Neuronal stem cell (in vitro differentiated cells): ENCODE measurements around the gene CD40.

Experiments used
- DNase-seq: peaks from one replicate; pipeline ENCODE4 v3.0.0-alpha.2; 2013; ENCODE audit warnings: low spot score
- H2AFZ ChIP-seq: one replicate; pipeline ENCODE4 v1.6.1; 2013; ENCODE audit warnings: mild to moderate bottlenecking, low read length, inconsistent platforms
- H2AK5ac ChIP-seq: 2 replicates; pipeline ENCODE4 v1.6.1; 2013; ENCODE audit warnings: low read depth, mild to moderate bottlenecking, inconsistent platforms, low read length, moderate library complexity, mixed read lengths
- H2BK120ac ChIP-seq: 2 replicates; pipeline ENCODE4 v1.6.1; 2013; ENCODE audit warnings: low read depth, mild to moderate bottlenecking, inconsistent platforms, low read length, moderate library complexity, mixed read lengths
- H2BK12ac ChIP-seq: one replicate; pipeline ENCODE4 v1.6.1; 2013; ENCODE audit warnings: low read length, inconsistent platforms
- H2BK15ac ChIP-seq: 2 replicates; pipeline ENCODE4 v1.6.1; 2013; ENCODE audit warnings: mild to moderate bottlenecking, low read length, inconsistent platforms, mixed read lengths
- H2BK5ac ChIP-seq: one replicate; pipeline ENCODE4 v1.6.1; 2013; ENCODE audit warnings: inconsistent platforms, mild to moderate bottlenecking, low read length, moderate library complexity
- H3K14ac ChIP-seq: one replicate; pipeline ENCODE4 v1.6.1; 2013; ENCODE audit warnings: low read length, inconsistent platforms
- H3K18ac ChIP-seq: 2 replicates; pipeline ENCODE4 v1.6.1; 2013; ENCODE audit warnings: low read length, inconsistent platforms
- H3K23ac ChIP-seq: 2 replicates; pipeline ENCODE4 v1.6.1; 2013; ENCODE audit warnings: low read depth, mild to moderate bottlenecking, mixed read lengths, low read length, inconsistent platforms; ENCODE audit not compliant: poor library complexity
- H3K27ac ChIP-seq: replicated peaks from 3 replicates; pipeline ENCODE4 v1.5.1; 2013; ENCODE audit warnings: low read length, inconsistent platforms
- H3K27me3 ChIP-seq, 3 experiments: 2 replicates each; pipeline ENCODE4 v1.6.1; 2013; ENCODE audit warnings: low read length in 3 of 3, mild to moderate bottlenecking in 2 of 3, inconsistent platforms in 1 of 3, low read depth in 1 of 3, mixed read lengths in 1 of 3, moderate library complexity in 1 of 3; ENCODE audit not compliant: control insufficient read depth in 3 of 3, insufficient read depth in 3 of 3
- H3K36me3 ChIP-seq, 2 donors: replicated peaks in 1 of 2; 2 replicates each; pipeline ENCODE4 v1.6.1; 2013; ENCODE audit warnings: low read length in 2 of 2; ENCODE audit not compliant: control insufficient read depth in 2 of 2, insufficient read depth in 2 of 2
- H3K4ac ChIP-seq: 2 replicates; pipeline ENCODE4 v1.6.1; 2013; ENCODE audit warnings: inconsistent platforms, mild to moderate bottlenecking, low read length, moderate library complexity
- H3K4me1 ChIP-seq, 2 donors: 1 replicate in 1 of 2; 2 replicates in 1 of 2; pipeline ENCODE4 v1.6.1; 2013; ENCODE audit warnings: low read length in 2 of 2, low read depth in 1 of 2; ENCODE audit not compliant: control insufficient read depth in 2 of 2, insufficient read depth in 1 of 2
- H3K4me2 ChIP-seq: one replicate; pipeline ENCODE4 v1.6.1; 2013; ENCODE audit warnings: mild to moderate bottlenecking, low read length, inconsistent platforms; ENCODE audit not compliant: insufficient read depth, poor library complexity, severe bottlenecking
- H3K4me3 ChIP-seq, 2 donors: 2 replicates each; pipeline ENCODE4 v1.5.1; 2013; ENCODE audit warnings: low read length in 2 of 2, mild to moderate bottlenecking in 2 of 2, inconsistent platforms in 1 of 2, moderate library complexity in 1 of 2
- H3K79me1 ChIP-seq: one replicate; pipeline ENCODE4 v1.6.1; 2013; ENCODE audit warnings: low read depth, mild to moderate bottlenecking, inconsistent platforms, low read length, moderate library complexity
- H3K9ac ChIP-seq: one replicate; pipeline ENCODE4 v1.6.1; 2013; ENCODE audit warnings: mild to moderate bottlenecking, low read depth, low read length, inconsistent platforms; ENCODE audit not compliant: poor library complexity
- H3K9me3 ChIP-seq, 2 donors: replicated peaks in 1 of 2; 2 replicates each; pipeline versions ENCODE3 to v1.6.1; 2013; ENCODE audit warnings: low read length in 2 of 2, mild to moderate bottlenecking in 2 of 2, inconsistent platforms in 1 of 2, low read depth in 1 of 2, mixed read lengths in 1 of 2, moderate library complexity in 1 of 2; ENCODE audit not compliant: control insufficient read depth in 2 of 2, insufficient read depth in 1 of 2
- H4K8ac ChIP-seq: one replicate; pipeline ENCODE4 v1.6.1; 2013; ENCODE audit warnings: low read depth, mild to moderate bottlenecking, inconsistent platforms, low read length, moderate library complexity
- H4K91ac ChIP-seq: one replicate; pipeline ENCODE4 v1.6.1; 2013; ENCODE audit warnings: low read length, low read depth, mild to moderate bottlenecking, inconsistent platforms; ENCODE audit not compliant: poor library complexity
- WGBS, 2 donors: extraction: QIAGEN DNeasy Blood & Tissue Kit; methylation state at CpG; one replicate each; pipeline ENCODE4 v1.1.7; 2013; ENCODE audit warnings: missing lambda C conversion rate in 2 of 2, mixed read lengths in 1 of 2; ENCODE audit not compliant: insufficient read length in 2 of 2, insufficient replicate concordance in 1 of 2; ENCODE audit errors: extremely low coverage in 2 of 2; 5-methylcytosine and 5-hydroxymethylcytosine counted together

Gene CD40

GRCh38 chr20:46133886-46134654 is 16.0 kb downstream of the CD40 start:
- Histone ChIP-seq H3K27me3 (peaks cover 2 to 56% (median 19%) of the 10 kb centered on the region in 3 experiments), H2BK12ac (no peak overlapping the region)
- no CpG with 5 or more reads among the region's 11 CpGs for WGBS, 2 donors

GRCh38 chr20:46134716-46135115 is 16.6 kb downstream of the CD40 start:
- WGBS, 2 donors = no CpG with 5 or more reads among the region's 7 CpGs
- Histone ChIP-seq H3K18ac (peak overlapping the region; percentile 66), H3K36me3 (no peaks in the 10 kb centered on the region), H2BK120ac (no peak overlapping the region), H3K27me3 (peaks cover 2 to 53% (median 19%) of the 10 kb centered on the region in 3 experiments), H3K4ac (peak overlapping the region; percentile 41), H3K23ac (no peak overlapping the region), H3K14ac (no peak overlapping the region), H3K27ac (no peak overlapping the region), H2BK5ac (no peak overlapping the region), H2AK5ac (no peak overlapping the region), H3K4me1 (peaks cover 0 to 21% of the 10 kb centered on the region in 2 donors), H3K4me3 (no peak overlapping the region), H4K91ac (no peak overlapping the region), H2BK12ac (no peak overlapping the region), H2BK15ac (peak overlapping the region; percentile 91), H3K9ac (no peak overlapping the region), H3K79me1 (no peaks in the 10 kb centered on the region), H3K9me3 (peaks cover 0 to 2% of the 10 kb centered on the region in 2 donors), H3K4me2 (no peak overlapping the region), H2AFZ (no peak overlapping the region), H4K8ac (no peak overlapping the region)
- DNase-seq = no peak

More at GRCh38 chr20:46133886-46134654, 16.0 kb downstream of the CD40 start:
- H2BK15ac ChIP-seq = peak overlapping the region; percentile 91
- H2BK120ac ChIP-seq = no peak overlapping the region
- H3K36me3 ChIP-seq = no peaks in the 10 kb centered on the region
- peak overlapping the region; percentile 58 for H3K18ac ChIP-seq
- H3K14ac ChIP-seq = no peak overlapping the region
- no peak overlapping the region for H3K4ac ChIP-seq
- no peak overlapping the region for H2BK5ac ChIP-seq
- H3K23ac ChIP-seq = no peak overlapping the region
- H3K27ac ChIP-seq = no peak overlapping the region
- no peak overlapping the region for H3K4me2 ChIP-seq
- H3K79me1 ChIP-seq = no peaks in the 10 kb centered on the region
- H2AFZ ChIP-seq = no peak overlapping the region
- peaks cover 0 to 15% of the 10 kb centered on the region in 2 donors for H3K4me1 ChIP-seq
- DNase-seq = no peak
- no peak overlapping the region for H3K4me3 ChIP-seq
- no peak overlapping the region for H4K8ac ChIP-seq
- H4K91ac ChIP-seq = no peak overlapping the region
- no peak overlapping the region for H3K9ac ChIP-seq
- H3K9me3 ChIP-seq = peaks cover 0 to 2% of the 10 kb centered on the region in 2 donors
- H2AK5ac ChIP-seq = no peak overlapping the region

GRCh38 chr20:46135856-46136633 is 17.9 kb downstream of the CD40 start:
- H3K27ac ChIP-seq = no peak overlapping the region
- no peak overlapping the region for H4K8ac ChIP-seq
- H3K9me3 ChIP-seq = peaks cover 0 to 2% of the 10 kb centered on the region in 2 donors
- H3K23ac ChIP-seq = no peak overlapping the region
- no peak overlapping the region for H2BK120ac ChIP-seq
- H2BK5ac ChIP-seq = no peak overlapping the region
- H3K4me3 ChIP-seq = peak overlapping the region in 1 of 2 donors; percentile 2
- no peaks in the 10 kb centered on the region for H3K79me1 ChIP-seq
- DNase-seq = peak; percentile 45
- peaks cover 0 to 28% of the 10 kb centered on the region in 2 donors for H3K4me1 ChIP-seq
- 100% methylated on average over 1 of the region's 12 CpGs; no CpG with 5 or more reads in 1 of the 2 donors for WGBS, 2 donors
- no peaks in the 10 kb centered on the region for H3K36me3 ChIP-seq
- H3K27me3 ChIP-seq = peaks cover 2 to 52% (median 8%) of the 10 kb centered on the region in 3 experiments
- H3K14ac ChIP-seq = no peak overlapping the region
- H2BK15ac ChIP-seq = peak overlapping the region; percentile 61
- H2AFZ ChIP-seq = peak overlapping the region; percentile 7
- H3K9ac ChIP-seq = no peak overlapping the region
- peak overlapping the region; percentile 32 for H3K4me2 ChIP-seq
- H3K4ac ChIP-seq = no peak overlapping the region
- peak overlapping the region; percentile 71 for H3K18ac ChIP-seq
- H4K91ac ChIP-seq = no peak overlapping the region
- H2AK5ac ChIP-seq = peak overlapping the region; percentile 50
- H2BK12ac ChIP-seq = no peak overlapping the region

DNA sequence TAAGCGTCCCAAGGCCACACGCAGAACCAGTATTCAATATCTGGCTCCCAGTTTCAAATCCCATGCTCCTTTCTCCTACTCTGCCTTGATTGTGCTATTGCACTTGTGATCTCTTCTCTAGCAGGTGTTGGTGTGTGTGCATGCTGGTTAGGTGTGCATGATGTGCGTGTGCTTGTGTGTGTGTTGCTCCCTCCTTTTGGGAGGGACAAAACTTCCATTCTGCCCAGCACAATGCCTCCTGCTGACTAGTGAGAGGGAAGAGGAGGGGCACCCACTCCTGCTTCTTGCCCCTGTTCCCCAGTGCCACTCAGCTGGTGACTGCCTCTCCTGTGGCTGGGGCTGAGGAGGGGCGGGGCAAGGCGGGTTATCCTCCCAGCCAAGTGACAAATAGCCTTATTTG is 19.7 kb downstream of the CD40 start:
- no peak overlapping the region for H4K91ac ChIP-seq
- H3K9me3 ChIP-seq = peaks cover 0 to 2% of the 10 kb centered on the region in 2 donors
- no peak overlapping the region for H2AFZ ChIP-seq
- WGBS, 2 donors = no CpG with 5 or more reads among the region's 5 CpGs
- H3K4me2 ChIP-seq = no peak overlapping the region
- no peak for DNase-seq
- peak overlapping the region; percentile 3 for H2AK5ac ChIP-seq
- no peak overlapping the region for H4K8ac ChIP-seq
- H3K36me3 ChIP-seq = no peaks in the 10 kb centered on the region
- peak overlapping the region; percentile 63 for H3K9ac ChIP-seq
- no peak overlapping the region for H3K4me3 ChIP-seq
- peak overlapping the region; percentile 12 for H3K14ac ChIP-seq
- no peak overlapping the region for H2BK12ac ChIP-seq
- no peak overlapping the region for H2BK5ac ChIP-seq
- H2BK120ac ChIP-seq = no peak overlapping the region
- H3K23ac ChIP-seq = no peak overlapping the region
- peaks cover 0 to 27% of the 10 kb centered on the region in 2 donors for H3K4me1 ChIP-seq
- no peaks in the 10 kb centered on the region for H3K79me1 ChIP-seq
- H3K18ac ChIP-seq = no peak overlapping the region
- H2BK15ac ChIP-seq = no peak overlapping the region
- H3K27ac ChIP-seq = no peak overlapping the region
- peak overlapping the region; percentile 8 for H3K4ac ChIP-seq
- H3K27me3 ChIP-seq = peaks cover 2 to 59% (median 2%) of the 10 kb centered on the region in 3 experiments
